ENCODE measurements around the gene HRH3.

The HRH3 gene

DNA sequence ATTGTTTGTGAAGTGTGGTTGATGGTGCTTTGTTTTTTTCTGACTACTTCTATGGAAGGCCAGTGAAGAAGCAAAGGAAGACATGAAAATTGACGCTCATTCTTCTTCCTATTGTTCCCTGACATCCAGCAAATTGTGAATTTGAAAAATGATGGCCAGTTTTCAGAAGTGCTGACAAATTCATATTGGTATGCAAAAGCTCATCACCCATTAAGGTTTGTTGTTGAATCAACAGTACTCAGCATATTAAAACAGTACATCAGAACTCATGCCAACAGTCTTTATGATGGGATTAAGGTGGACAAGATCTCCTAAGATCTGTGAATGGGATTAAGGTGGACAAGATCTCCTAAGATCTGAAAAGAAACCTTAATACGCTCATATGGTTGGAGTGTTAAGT is 38.3 kb downstream of the HRH3 start:
- no peaks in the 10 kb centered on the region for H3K27me3 ChIP-seq (replicated peaks; ENCODE audit: control insufficient read depth, insufficient read depth, low read length, poor library complexity, severe bottlenecking)
- H3K4me1 ChIP-seq (ENCODE audit: control insufficient read depth, insufficient read depth, low read length, poor library complexity, severe bottlenecking), result peaks cover 11% of the 10 kb centered on the region
- H3K36me3 ChIP-seq (ENCODE audit: control insufficient read depth, insufficient read depth, low read length), result no peaks in the 10 kb centered on the region
- no peaks in the 10 kb centered on the region for H3K9me3 ChIP-seq (ENCODE audit: control insufficient read depth, low read length)
- no peak for DNase-seq
- H3K4me3 ChIP-seq (ENCODE audit: insufficient read depth, low read depth, low read length, poor library complexity, severe bottlenecking), result peak overlapping the region; percentile 94
- H3K27ac ChIP-seq (ENCODE audit: insufficient read depth, low read length, poor library complexity, severe bottlenecking), result no peak overlapping the region

DNA sequence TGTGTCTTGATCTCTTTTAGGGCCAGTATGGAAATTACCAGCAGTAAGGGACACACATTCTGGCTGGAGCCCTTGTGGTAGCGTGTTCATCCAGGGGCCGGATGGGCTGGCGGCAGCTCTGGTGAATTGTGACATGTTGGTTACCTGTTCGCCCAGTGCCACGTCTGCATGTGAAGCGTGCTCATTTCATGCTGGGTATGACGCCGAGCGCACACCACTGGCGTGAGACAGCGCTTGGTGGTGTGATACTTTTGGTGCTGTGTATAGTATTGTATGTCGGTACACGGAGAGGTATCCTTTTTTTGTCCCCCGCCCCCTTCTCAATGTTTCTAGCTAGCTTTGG is 40.9 kb downstream of the HRH3 start:
- no peaks in the 10 kb centered on the region for H3K9me3 ChIP-seq (ENCODE audit: control insufficient read depth, low read length)
- H3K27ac ChIP-seq (ENCODE audit: insufficient read depth, low read length, poor library complexity, severe bottlenecking), result no peak overlapping the region
- no peaks in the 10 kb centered on the region for H3K36me3 ChIP-seq (ENCODE audit: control insufficient read depth, insufficient read depth, low read length)
- no peak for DNase-seq
- peaks cover 8% of the 10 kb centered on the region for H3K4me1 ChIP-seq (ENCODE audit: control insufficient read depth, insufficient read depth, low read length, poor library complexity, severe bottlenecking)
- no peaks in the 10 kb centered on the region for H3K27me3 ChIP-seq (replicated peaks; ENCODE audit: control insufficient read depth, insufficient read depth, low read length, poor library complexity, severe bottlenecking)
- no peak overlapping the region for H3K4me3 ChIP-seq (ENCODE audit: insufficient read depth, low read depth, low read length, poor library complexity, severe bottlenecking)

DNA sequence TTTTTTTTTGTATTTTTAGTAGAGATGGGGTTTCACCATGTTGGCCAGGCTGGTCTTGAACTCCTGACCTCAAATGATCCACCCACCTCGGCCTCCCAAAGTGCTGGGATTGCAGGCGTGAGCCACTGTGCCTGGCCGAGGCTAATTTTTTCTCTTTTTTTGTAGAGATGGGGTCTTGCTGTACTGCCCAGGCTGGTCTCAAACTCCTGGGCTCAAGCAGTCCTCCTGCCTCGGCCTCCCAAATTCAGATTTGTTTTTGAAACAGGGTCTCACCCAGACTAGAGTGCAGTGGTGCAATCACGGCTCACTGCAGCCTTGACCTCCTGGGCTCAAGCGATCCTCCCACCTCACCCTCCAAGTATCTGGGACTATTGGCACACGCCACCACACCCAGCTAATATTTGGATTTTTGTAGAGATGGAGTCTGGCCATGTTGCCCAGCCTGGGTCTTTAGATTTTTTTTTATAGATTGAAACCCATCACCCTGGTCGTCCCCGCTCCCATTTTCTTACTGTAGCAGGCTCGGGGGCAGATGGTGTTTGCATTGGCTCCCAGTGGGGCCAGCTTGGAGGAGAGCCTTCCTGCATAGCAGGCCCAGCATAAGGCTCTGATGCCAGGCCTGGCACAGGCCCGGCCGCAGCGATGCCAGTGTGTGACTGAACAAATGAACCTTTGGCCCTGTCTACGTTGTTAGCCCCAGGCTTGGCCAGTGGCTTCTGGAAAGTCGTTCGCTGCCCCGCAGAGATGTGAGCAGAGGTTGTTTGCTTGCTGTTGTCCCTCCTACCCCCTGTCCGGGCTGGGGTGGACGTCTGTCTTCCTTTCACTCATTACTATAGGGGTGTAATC is 41.5 kb downstream of the HRH3 start:
- no peaks in the 10 kb centered on the region for H3K27me3 ChIP-seq (replicated peaks; ENCODE audit: control insufficient read depth, insufficient read depth, low read length, poor library complexity, severe bottlenecking)
- no peaks in the 10 kb centered on the region for H3K36me3 ChIP-seq (ENCODE audit: control insufficient read depth, insufficient read depth, low read length)
- DNase-seq, result no peak
- H3K4me1 ChIP-seq (ENCODE audit: control insufficient read depth, insufficient read depth, low read length, poor library complexity, severe bottlenecking), result peaks cover 3% of the 10 kb centered on the region
- no peak overlapping the region for H3K27ac ChIP-seq (ENCODE audit: insufficient read depth, low read length, poor library complexity, severe bottlenecking)
- H3K4me3 ChIP-seq (ENCODE audit: insufficient read depth, low read depth, low read length, poor library complexity, severe bottlenecking), result no peak overlapping the region
- H3K9me3 ChIP-seq (ENCODE audit: control insufficient read depth, low read length), result no peaks in the 10 kb centered on the region

DNA sequence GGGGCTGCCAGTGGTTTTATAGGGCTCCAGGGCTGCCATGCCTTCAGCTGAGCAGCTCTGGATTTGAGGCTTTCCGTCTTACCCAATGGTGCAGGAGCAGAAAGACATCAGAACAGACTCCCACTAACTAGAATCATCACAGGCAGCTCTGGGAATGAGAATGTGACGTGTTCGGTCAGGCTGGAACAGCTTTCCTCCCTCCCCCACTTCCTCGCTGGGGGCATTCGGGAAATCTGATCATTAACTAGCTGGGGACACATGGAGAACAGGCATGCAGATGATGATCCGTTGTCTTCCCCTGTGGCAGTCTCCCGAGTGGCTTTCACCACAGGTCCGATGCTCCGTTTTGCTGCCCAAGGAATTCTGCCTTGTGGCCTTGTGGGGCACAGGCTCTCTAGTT is 42.8 kb downstream of the HRH3 start:
- DNase-seq, result no peak
- H3K4me1 ChIP-seq (ENCODE audit: control insufficient read depth, insufficient read depth, low read length, poor library complexity, severe bottlenecking), result no peaks in the 10 kb centered on the region
- H3K36me3 ChIP-seq (ENCODE audit: control insufficient read depth, insufficient read depth, low read length), result no peaks in the 10 kb centered on the region
- no peak overlapping the region for H3K27ac ChIP-seq (ENCODE audit: insufficient read depth, low read length, poor library complexity, severe bottlenecking)
- H3K4me3 ChIP-seq (ENCODE audit: insufficient read depth, low read depth, low read length, poor library complexity, severe bottlenecking), result no peak overlapping the region
- no peaks in the 10 kb centered on the region for H3K27me3 ChIP-seq (replicated peaks; ENCODE audit: control insufficient read depth, insufficient read depth, low read length, poor library complexity, severe bottlenecking)
- H3K9me3 ChIP-seq (ENCODE audit: control insufficient read depth, low read length), result no peaks in the 10 kb centered on the region

DNA sequence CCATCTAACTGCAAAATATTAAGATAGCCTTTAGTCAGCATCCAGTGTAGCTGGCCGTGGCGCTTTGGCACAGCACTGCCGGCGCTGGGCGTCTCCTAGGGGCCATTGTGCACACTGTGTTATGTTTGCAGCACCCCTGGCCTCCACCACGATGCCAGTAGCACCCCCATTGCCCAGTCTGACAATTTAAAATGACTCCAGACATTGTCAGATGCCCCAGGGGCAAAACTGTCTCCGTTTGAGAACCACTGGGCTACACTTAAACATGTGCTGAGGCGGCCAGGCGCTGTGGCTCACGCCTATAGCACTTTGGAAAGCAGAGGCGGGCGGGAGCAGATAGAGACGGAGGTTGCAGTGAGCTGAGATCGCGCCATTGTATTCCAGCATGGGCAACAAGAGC is 43.2 kb downstream of the HRH3 start:
- Histone ChIP-seq H3K27ac (ENCODE audit: insufficient read depth, low read length, poor library complexity, severe bottlenecking) (no peak overlapping the region), H3K4me3 (ENCODE audit: insufficient read depth, low read depth, low read length, poor library complexity, severe bottlenecking) (no peak overlapping the region), H3K4me1 (ENCODE audit: control insufficient read depth, insufficient read depth, low read length, poor library complexity, severe bottlenecking) (no peaks in the 10 kb centered on the region), H3K9me3 (ENCODE audit: control insufficient read depth, low read length) (no peaks in the 10 kb centered on the region), H3K27me3 (replicated peaks; ENCODE audit: control insufficient read depth, insufficient read depth, low read length, poor library complexity, severe bottlenecking) (no peaks in the 10 kb centered on the region), H3K36me3 (ENCODE audit: control insufficient read depth, insufficient read depth, low read length) (no peaks in the 10 kb centered on the region)
- DNase-seq, result no peak

DNA sequence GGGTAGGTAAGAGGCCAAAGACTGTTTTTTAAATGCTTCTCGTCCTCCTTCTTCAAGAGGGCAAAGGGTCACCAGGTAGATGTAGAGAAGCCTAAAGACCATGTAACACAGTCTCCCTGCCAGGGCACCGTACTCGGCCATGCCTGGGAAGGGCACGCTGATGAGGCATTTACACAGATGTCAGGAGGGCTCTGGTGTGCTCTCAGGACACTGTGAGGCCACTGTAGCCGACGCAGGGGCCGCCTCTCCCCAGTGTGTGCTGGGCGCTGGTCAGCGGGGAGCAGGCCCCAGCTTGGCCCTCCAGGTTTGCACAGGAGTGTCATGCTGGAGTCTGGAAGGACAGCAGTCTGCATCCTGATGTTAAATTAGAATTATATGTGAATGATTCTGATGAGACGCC is 44.4 kb downstream of the HRH3 start:
- no peak for DNase-seq
- no peaks in the 10 kb centered on the region for H3K9me3 ChIP-seq (ENCODE audit: control insufficient read depth, low read length)
- H3K4me3 ChIP-seq (ENCODE audit: insufficient read depth, low read depth, low read length, poor library complexity, severe bottlenecking), result no peak overlapping the region
- no peaks in the 10 kb centered on the region for H3K4me1 ChIP-seq (ENCODE audit: control insufficient read depth, insufficient read depth, low read length, poor library complexity, severe bottlenecking)
- H3K36me3 ChIP-seq (ENCODE audit: control insufficient read depth, insufficient read depth, low read length), result no peaks in the 10 kb centered on the region
- H3K27me3 ChIP-seq (replicated peaks; ENCODE audit: control insufficient read depth, insufficient read depth, low read length, poor library complexity, severe bottlenecking), result no peaks in the 10 kb centered on the region
- no peak overlapping the region for H3K27ac ChIP-seq (ENCODE audit: insufficient read depth, low read length, poor library complexity, severe bottlenecking)

DNA sequence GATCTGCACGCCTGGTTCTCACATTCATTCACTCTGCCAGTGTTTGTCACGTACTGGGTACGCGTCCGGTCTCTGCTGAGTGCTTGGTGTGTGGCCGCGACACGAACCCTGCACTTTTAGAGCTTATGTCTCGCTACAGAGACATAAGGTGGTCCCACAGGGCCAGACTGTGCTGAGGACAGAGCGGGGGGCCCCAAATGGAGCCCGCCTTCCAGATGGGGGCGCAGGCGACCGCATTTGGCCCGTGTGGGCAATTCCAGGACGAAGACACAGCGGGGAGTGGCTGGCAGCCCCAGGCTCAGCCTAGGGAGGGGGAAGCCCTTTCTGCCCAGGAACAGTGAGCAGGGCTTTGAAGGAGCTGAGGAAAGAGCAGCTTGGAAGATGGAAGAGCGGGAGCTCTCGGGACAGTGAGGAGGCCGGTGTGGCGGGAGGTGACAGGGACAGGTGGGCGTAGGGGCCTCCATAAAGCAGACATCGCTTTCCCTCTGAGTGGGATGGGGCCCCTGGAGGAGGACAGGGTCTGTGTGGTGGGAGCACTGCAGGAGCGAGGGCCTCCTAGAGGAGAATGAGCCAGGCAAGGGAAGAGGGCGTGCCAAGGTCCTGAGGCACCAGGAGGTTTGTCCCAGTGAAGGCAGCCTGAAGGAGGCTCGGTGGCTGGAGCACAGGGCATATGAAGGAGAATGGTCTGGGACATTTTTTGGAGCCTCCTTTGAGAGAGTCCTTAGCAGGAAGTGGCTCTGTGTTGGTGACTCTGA is 45.0 kb downstream of the HRH3 start:
- H3K4me3 ChIP-seq (ENCODE audit: insufficient read depth, low read depth, low read length, poor library complexity, severe bottlenecking), result no peak overlapping the region
- H3K36me3 ChIP-seq (ENCODE audit: control insufficient read depth, insufficient read depth, low read length), result no peaks in the 10 kb centered on the region
- no peak overlapping the region for H3K27ac ChIP-seq (ENCODE audit: insufficient read depth, low read length, poor library complexity, severe bottlenecking)
- H3K27me3 ChIP-seq (replicated peaks; ENCODE audit: control insufficient read depth, insufficient read depth, low read length, poor library complexity, severe bottlenecking), result no peaks in the 10 kb centered on the region
- no peaks in the 10 kb centered on the region for H3K4me1 ChIP-seq (ENCODE audit: control insufficient read depth, insufficient read depth, low read length, poor library complexity, severe bottlenecking)
- H3K9me3 ChIP-seq (ENCODE audit: control insufficient read depth, low read length), result no peaks in the 10 kb centered on the region
- DNase-seq, result no peak

DNA sequence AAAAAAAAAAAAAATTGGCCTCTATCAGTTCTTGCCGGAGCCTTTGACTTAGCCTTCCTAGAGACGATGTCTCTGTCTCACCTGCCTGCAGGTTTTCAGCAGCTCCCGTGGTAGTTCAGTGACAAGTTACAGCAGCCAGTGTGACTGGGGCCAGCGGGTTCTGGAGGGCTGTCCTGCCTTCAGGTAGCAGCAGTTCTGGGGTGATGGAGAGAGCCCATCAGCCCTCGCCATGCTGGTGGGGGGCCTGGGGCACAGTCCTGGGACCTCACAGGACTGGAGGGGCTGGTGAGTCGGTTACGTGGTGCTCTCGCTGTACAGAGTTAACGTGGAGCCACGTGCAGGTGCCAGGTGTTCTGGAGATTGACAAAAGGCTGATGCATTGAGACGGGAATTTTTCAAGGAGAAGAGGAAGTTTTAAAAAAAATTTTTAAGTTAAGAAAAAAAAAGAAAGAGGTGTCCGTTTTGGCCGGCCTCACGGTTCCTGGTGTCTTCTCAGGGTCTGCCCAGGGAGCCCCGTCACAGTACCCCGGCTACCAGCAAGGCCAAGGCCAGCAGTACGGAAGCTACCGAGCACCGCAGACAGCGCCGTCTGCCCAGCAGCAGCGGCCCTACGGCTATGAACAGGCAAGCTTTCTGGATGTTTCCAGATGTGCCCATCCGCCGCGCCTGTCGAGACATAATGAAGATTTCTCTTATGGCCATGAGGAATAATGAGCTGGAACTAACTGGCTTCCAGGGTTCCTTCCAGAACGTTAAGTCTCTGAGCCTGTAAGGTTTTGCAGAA is 45.9 kb downstream of the HRH3 start:
- no peaks in the 10 kb centered on the region for H3K4me1 ChIP-seq (ENCODE audit: control insufficient read depth, insufficient read depth, low read length, poor library complexity, severe bottlenecking)
- H3K27me3 ChIP-seq (replicated peaks; ENCODE audit: control insufficient read depth, insufficient read depth, low read length, poor library complexity, severe bottlenecking), result no peaks in the 10 kb centered on the region
- no peak overlapping the region for H3K27ac ChIP-seq (ENCODE audit: insufficient read depth, low read length, poor library complexity, severe bottlenecking)
- no peaks in the 10 kb centered on the region for H3K9me3 ChIP-seq (ENCODE audit: control insufficient read depth, low read length)
- H3K4me3 ChIP-seq (ENCODE audit: insufficient read depth, low read depth, low read length, poor library complexity, severe bottlenecking), result no peak overlapping the region
- DNase-seq, result no peak
- no peaks in the 10 kb centered on the region for H3K36me3 ChIP-seq (ENCODE audit: control insufficient read depth, insufficient read depth, low read length)

DNA sequence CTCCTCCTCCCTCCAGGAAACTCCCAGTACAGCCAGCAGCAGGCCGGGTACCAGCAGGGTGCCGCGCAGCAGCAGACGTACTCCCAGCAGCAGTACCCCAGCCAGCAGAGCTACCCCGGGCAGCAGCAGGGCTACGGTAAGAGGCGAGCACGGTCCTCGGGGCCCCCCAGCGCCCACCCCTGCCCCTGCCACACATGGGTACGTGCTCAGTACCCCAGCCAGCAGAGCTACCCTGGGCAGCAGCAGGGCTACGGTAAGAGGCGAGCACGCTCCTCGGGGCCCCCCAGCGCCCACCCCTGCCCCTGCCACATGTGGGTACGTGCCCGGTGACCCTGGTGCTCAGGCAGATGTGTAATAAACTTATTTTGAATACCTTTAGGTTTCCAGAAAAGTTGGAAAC is 47.4 kb downstream of the HRH3 start:
- no peaks in the 10 kb centered on the region for H3K4me1 ChIP-seq (ENCODE audit: control insufficient read depth, insufficient read depth, low read length, poor library complexity, severe bottlenecking)
- H3K9me3 ChIP-seq (ENCODE audit: control insufficient read depth, low read length), result no peaks in the 10 kb centered on the region
- peaks cover 4% of the 10 kb centered on the region for H3K36me3 ChIP-seq (ENCODE audit: control insufficient read depth, insufficient read depth, low read length)
- H3K27ac ChIP-seq (ENCODE audit: insufficient read depth, low read length, poor library complexity, severe bottlenecking), result no peak overlapping the region
- no peak for DNase-seq
- no peak overlapping the region for H3K4me3 ChIP-seq (ENCODE audit: insufficient read depth, low read depth, low read length, poor library complexity, severe bottlenecking)
- H3K27me3 ChIP-seq (replicated peaks; ENCODE audit: control insufficient read depth, insufficient read depth, low read length, poor library complexity, severe bottlenecking), result no peaks in the 10 kb centered on the region

DNA sequence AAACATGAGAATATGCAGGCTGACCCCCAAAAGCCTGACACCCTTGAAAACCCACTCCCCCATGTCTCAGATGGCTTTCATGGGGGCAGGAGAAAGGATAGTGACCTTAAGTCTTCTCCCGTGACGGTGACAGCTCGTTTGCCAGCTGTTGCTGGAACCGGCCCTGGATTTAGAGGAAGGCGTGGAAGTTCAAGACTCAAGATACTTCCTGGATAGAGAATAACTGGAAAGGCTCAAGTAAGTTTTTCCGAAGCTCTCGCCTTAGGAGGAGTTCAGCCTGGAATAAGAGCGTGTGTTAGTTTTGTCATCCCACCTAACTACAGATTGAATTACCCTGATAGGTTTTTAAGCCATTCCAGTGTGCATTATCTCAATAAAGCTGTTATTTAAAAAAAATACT is 48.8 kb downstream of the HRH3 start:
- DNase-seq, result no peak
- H3K9me3 ChIP-seq (ENCODE audit: control insufficient read depth, low read length), result no peaks in the 10 kb centered on the region
- H3K36me3 ChIP-seq (ENCODE audit: control insufficient read depth, insufficient read depth, low read length), result peaks cover 4% of the 10 kb centered on the region
- no peak overlapping the region for H3K4me3 ChIP-seq (ENCODE audit: insufficient read depth, low read depth, low read length, poor library complexity, severe bottlenecking)
- H3K4me1 ChIP-seq (ENCODE audit: control insufficient read depth, insufficient read depth, low read length, poor library complexity, severe bottlenecking), result no peaks in the 10 kb centered on the region
- no peak overlapping the region for H3K27ac ChIP-seq (ENCODE audit: insufficient read depth, low read length, poor library complexity, severe bottlenecking)
- H3K27me3 ChIP-seq (replicated peaks; ENCODE audit: control insufficient read depth, insufficient read depth, low read length, poor library complexity, severe bottlenecking), result no peaks in the 10 kb centered on the region
